ENCODE measurements around the gene ATP6V1D.
"Not testable (repeated sequence)": the region's sequence is repeated elsewhere in the genome, so short reads cannot be mapped to it uniquely, and the experiment has no call there.

The ATP6V1D gene

DNA sequence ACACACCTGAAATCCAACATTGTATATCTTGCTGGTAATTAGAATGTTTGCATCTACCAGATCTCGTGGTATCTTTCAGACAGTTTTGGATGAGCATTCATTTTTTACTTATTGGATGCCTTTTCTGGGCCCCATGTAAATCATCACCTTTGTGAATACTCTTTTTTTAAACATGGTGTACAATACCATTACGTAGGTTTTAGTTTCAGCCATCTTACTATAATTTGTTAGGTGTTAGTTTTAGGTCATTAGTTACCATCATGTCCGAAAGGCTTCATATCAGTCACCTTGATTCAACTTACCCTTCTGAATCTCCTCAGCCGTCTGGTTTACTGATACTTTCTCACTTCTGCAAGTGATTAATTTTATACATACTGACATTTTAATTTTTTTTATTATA, 5.9 kb upstream of the ATP6V1D start:
- DNase-seq: no peak

DNA sequence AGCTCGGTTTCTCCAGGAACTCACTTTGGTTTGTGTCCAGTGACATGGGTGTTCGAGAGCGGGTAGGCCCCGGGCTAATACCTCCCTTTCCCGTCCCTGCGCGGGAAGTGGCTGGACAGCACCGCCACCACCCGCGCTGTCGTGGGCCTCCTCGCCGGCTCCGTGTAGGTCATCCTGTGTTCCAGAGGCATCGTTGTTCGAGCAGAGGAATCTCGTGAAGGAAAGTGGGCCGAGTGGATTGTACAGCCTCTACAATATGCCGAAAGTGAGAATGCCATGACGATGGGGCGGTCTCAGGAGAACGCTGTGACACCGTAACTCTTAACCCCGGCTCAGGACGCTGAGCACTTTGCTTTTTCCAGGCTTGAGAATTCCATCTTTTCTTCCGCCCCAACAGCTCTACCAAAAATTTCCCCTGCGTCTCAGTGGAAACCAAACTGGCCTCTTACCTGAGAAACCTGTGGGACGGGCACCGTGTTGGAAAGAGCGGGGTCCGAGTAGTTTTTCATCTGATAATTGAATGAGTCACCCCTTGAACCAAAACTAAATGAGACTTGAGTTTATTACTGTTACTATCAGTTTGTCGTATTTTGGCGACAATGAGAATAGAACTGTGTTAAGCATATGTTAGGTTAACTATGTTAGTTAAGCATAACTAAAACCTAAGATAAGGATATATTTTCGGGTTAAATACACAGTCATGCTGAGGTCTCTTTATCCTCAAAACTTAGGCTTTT, 1.0 kb upstream of the ATP6V1D start:
- no peak for DNase-seq

DNA sequence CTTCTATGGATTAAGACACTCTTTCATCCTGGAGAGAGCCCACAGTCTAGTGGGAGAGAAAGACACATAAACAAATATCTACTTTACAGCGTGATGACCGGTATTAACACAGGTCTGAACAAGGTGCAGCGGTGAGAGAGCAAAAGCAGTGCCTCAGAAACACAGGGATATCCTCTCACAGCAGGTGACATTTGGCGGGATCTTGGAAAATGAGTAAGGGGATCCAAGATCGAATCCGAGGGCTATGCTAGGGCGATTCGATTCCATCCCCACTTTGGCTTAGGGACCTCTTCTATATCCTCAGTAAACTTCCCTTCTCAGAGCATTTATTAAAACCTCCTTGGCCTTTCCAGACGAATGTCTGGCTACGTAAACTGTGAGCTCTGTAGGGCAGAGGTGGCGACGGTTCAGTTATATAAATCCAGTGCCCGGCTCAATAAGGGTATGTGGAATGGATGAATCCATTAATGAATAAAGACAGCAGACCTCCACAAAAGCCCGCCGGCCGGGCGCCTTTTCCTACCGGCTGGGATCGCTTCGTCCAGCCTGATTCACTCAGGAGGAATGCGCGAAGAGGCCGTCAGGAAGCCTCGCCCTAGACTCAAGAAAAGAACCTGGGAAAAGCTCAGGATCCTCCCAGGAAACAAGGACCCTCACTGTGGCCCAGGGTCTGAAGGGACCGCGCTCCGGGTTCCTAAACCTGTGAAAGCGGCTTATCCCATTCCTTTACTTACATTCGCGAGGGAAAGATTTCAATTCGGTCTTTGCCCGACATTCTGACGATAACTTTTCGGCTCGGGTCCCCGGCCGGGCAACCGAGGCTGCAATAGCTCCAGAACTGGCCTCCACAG, 455 bp downstream of the ATP6V1D start:
- DNase-seq: no peak

DNA sequence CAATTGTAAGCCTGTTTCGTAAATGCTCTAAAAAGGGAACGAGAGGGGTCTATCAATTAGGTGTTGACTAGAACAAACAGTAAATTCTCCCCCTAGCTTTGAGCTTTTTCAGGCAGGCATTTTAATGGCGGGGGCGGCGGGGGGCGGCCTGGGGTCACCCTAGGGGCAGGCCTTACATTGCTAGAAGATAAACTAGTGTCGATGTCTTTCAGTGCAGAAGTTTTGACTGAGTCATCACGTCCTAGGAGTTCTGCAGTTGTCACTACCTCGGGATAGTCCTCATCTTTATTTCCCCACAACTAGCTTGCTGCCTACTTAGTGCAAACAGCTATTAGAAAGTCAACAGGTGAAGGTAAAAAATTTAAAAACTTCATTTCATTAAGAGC, 1.6 kb downstream of the ATP6V1D start:
- DNase-seq: no peak

GRCh38 chr14:67357186-67357968, 2.2 kb downstream of the ATP6V1D start:
- DNase-seq: no peak

DNA sequence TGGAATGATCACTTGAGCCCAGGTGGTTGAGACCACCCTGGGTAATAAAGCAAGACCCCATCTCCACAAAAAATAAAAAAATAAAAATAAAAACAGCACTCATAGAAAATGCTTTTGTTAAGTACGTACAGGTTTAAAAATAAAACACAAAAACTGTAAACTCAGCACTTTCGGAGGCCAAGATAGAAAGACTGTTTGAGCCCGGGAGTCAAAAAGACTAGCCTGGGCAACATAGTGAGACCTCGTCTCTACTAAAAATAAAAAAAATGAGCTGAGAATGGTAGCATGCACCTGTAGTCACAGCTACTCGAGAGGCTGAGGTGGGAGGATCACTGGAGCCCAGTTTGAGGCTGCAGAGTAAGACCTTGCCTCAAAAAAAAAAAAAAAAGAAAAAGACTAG, 7.5 kb downstream of the ATP6V1D start:
- DNase-seq: no peak

GRCh38 chr14:67345583-67345982, 14.0 kb downstream of the ATP6V1D start:
- no peak for DNase-seq

GRCh38 chr14:67343601-67344230, 15.9 kb downstream of the ATP6V1D start:
- no peak for DNase-seq

DNA sequence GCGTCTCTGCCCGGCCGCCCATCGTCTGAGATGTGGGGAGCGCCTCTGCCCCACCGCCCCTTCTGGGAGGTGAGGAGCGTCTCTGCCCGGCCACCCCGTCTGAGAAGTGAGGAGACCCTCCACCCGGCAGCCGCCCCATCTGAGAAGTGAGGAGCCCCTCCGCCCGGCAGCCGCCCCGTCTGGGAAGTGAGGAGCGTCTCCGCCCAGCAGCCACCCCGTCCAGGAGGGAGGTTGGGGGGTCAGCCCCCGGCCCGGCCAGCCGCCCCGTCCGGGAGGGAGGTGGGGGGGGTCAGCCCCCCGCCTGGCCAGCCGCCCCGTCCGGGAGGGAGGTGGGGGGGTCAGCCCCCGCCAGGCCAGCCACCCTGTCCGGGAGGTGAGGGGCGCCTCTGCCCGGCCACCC, 18.4 kb downstream of the ATP6V1D start:
- DNase-seq: not testable (repeated sequence)

DNA sequence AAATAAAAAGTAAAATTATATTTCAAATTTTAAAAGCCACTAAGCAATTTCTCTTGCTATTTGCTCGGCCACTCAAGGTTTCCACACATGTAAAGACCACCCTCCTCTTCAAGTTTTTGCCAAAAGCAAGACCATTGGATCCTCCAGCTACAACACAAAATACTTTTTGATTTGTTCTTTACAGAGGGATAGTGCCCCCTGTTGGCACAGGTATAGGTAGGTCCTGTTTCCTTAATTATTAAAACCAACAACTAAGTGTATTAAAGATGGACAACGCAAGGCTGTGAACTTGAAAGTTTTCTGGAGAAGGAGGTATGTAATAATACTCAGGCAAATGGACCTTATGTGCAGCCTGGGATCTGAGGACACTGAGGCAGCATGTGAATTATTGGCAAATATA, 23.8 kb downstream of the ATP6V1D start:
- DNase-seq: no peak

DNA sequence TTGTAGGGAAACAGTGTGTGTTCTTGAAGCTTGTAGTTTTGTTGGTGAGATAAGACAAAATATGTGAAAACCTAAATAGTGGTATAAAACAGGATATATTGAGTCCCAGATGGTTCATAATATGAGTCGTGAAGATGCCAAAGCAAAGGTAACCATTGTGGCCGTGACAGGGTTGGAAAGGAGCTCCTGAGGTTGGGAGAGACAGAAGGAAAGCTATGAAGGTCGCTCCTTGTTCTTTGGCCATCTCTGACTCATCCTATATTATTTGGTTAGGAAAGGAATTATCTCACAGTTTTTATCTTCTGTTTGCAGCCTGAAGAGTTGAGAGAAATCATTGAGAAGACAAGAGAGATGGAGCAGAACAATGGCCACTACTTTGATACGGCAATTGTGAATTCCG, 27.1 kb downstream of the ATP6V1D start:
- no peak for DNase-seq

DNA sequence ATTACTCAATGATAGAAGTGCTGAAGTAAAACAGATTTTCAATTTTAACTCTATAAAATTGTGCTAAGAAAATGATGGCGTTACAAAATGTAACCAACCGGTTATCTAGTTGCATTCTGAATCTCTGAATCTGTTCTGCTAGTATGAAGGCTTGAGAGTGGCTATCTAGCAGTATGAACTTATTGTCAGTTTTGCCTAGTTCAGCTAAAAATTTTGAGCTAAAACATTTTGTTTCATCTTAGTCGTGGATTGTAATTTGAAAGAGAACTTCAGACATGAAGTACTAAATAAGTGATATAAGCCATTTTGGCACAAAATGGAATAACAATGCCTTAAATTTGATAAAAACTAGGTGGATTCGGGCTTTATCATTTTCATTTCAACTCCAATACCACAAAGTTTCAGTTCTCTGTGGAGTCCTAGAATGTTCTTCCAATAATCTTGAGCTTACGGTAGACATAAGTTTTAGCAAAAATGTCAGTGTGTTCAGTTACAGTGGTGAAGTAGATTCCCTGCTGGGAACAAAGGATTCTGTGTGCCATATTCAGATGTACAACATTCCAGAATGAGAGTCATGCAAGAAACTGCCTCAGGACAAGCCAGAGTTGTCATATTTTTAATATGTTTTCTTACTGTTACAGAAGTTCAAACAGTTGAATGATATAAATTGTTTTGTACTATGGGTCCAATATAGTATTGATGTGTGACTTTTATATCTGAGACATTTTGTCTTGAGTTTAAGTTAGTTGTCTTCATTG, 28.1 kb downstream of the ATP6V1D start:
- no peak for DNase-seq

DNA sequence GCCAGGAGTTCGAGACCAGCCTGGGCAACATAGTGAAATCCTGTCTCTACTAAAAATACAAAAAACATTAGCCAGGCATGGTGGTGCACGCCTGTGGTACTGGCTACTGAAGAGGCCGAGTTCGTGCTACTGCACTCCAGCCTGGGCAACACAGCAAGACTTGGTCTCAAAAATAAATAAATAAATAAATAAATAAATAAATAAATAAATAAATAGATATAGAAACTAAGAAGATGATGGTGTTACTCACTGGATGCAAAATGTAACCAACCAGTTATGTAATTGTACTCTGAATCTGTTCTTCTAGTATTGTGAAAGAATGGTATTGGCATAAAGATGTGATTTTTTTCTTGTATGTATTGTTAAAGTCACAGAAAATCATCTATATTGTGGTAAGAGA, 29.9 kb downstream of the ATP6V1D start:
- DNase-seq: not testable (repeated sequence)

DNA sequence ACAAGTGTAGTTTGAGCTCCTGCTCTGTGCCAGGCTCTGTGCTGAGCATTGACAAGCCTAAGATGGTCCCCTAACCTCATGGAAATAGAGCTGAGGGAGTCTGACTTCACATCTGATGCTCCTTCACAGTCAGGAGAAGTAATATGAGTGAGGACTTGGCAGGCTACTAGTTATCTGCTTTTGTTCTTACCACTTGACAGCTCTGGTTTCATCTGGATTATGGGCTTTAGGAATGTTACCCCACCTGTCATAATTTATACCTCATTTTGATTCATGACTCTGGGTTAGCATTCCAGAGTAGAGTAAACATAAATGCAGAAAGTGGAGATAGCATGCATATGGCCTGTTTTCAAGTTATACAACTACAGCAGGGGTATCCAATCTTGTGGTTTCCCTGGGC, 40.5 kb downstream of the ATP6V1D start:
- no peak for DNase-seq

GRCh38 chr14:67317822-67318221, 41.8 kb downstream of the ATP6V1D start:
- DNase-seq: no peak

GRCh38 chr14:67313153-67313552, 46.5 kb downstream of the ATP6V1D start:
- no peak for DNase-seq

- DNase-seq: no peak
Observed at GRCh38 chr14:67311868-67312267, 47.7 kb downstream of the ATP6V1D start.
